HS-5 (cell line): ENCODE results near the gene GCFC2.
"Not testable (repeated sequence)": the region's sequence is repeated elsewhere in the genome, so short reads cannot be mapped to it uniquely, and the experiment has no call there.

Source experiments
- DNase-seq: peaks from one replicate; pipeline ENCODE4 v3.0.0-alpha.2; 2012; ENCODE audit warnings: low read depth

Gene GCFC2

GRCh38 chr2:75710577-75711253, at the start of gene GCFC2:
Gene GCFC2, minus strand, starts transcription at chr2:75710915. Its CDS starts 60 bp downstream, at chr2:75710855.
- DNase-seq: peak; percentile 54

GRCh38 chr2:75752828-75753227, 42.1 kb upstream of the GCFC2 start:
- DNase-seq: no peak

- no peak for DNase-seq
Observed at GRCh38 chr2:75751824-75752468, 41.2 kb upstream of the GCFC2 start.

GRCh38 chr2:75751360-75751759, 40.6 kb upstream of the GCFC2 start:
- no peak for DNase-seq

- DNase-seq: no peak
Observed at GRCh38 chr2:75737961-75738360, 27.2 kb upstream of the GCFC2 start.

GRCh38 chr2:75736276-75736675, 25.6 kb upstream of the GCFC2 start:
- no peak for DNase-seq

GRCh38 chr2:75729861-75730260, 19.1 kb upstream of the GCFC2 start:
- no peak for DNase-seq

GRCh38 chr2:75728614-75729419, 18.1 kb upstream of the GCFC2 start:
- DNase-seq: no peak

- DNase-seq: no peak
Observed at GRCh38 chr2:75722687-75723086, 12.0 kb upstream of the GCFC2 start.

GRCh38 chr2:75720525-75720924, 9.8 kb upstream of the GCFC2 start:
- no peak for DNase-seq

- no peak for DNase-seq
Observed at GRCh38 chr2:75719616-75720015, 8.9 kb upstream of the GCFC2 start.

GRCh38 chr2:75716406-75716805, 5.7 kb upstream of the GCFC2 start:
- DNase-seq: no peak

- not testable (repeated sequence) for DNase-seq
Observed at GRCh38 chr2:75711590-75711989, 875 bp upstream of the GCFC2 start.

GRCh38 chr2:75710220-75710576, 517 bp downstream of the GCFC2 start:
- no peak for DNase-seq

GRCh38 chr2:75709297-75709696, 1.4 kb downstream of the GCFC2 start:
- no peak for DNase-seq

- DNase-seq: no peak
Observed at GRCh38 chr2:75707901-75708300, 2.8 kb downstream of the GCFC2 start.

- no peak for DNase-seq
Observed at GRCh38 chr2:75705921-75706320, 4.8 kb downstream of the GCFC2 start.

GRCh38 chr2:75703589-75704287, 7.0 kb downstream of the GCFC2 start:
- no peak for DNase-seq

- no peak for DNase-seq
Observed at GRCh38 chr2:75702593-75702992, 8.1 kb downstream of the GCFC2 start.

- DNase-seq: no peak
Observed at GRCh38 chr2:75698918-75699317, 11.8 kb downstream of the GCFC2 start.

- no peak for DNase-seq
Observed at GRCh38 chr2:75688196-75688595, 22.5 kb downstream of the GCFC2 start.

- DNase-seq: not testable (repeated sequence)
Observed at GRCh38 chr2:75683430-75683829, 27.3 kb downstream of the GCFC2 start.
